Smooth muscle cell (in vitro differentiated cells): ENCODE measurements around the gene TPRA1. TPM values are rescaled to one million over a fixed set of nuclear protein-coding genes. Genes with fewer than 3 reads are reported as not detected.

Experiments
- DNase-seq: peaks from one replicate; lab custom pipeline; 2025; ENCODE audit not compliant: unreplicated experiment; lab: John Stamatoyannopoulos, UW
- H2AFZ ChIP-seq: fragments of 200-600 bp; sonication (generic); 2 replicates; pipeline ENCODE4 v1.6.0; 2016; ENCODE audit warnings: antibody characterized with exemption, low read depth, mild to moderate bottlenecking
- H3F3A ChIP-seq: fragments of 200-600 bp; sonication (generic); 2 replicates; pipeline ENCODE4 v1.6.0; 2017; ENCODE audit warnings: antibody characterized with exemption, low read depth
- H3K27ac ChIP-seq: fragments of 200-600 bp; sonication (generic); 2 replicates; pipeline ENCODE4 v1.5.1; 2016; ENCODE audit warnings: low read depth, mild to moderate bottlenecking
- H3K27me3 ChIP-seq: fragments of 200-600 bp; sonication (generic); 2 replicates; pipeline ENCODE4 v1.6.1; 2016; ENCODE audit warnings: low read depth, mild to moderate bottlenecking
- H3K36me3 ChIP-seq: fragments of 200-600 bp; sonication (generic); 2 replicates; pipeline ENCODE4 v1.5.1; 2016; ENCODE audit warnings: low read depth
- H3K4me1 ChIP-seq: fragments of 200-600 bp; sonication (generic); 2 replicates; pipeline ENCODE4 v1.5.1; 2016; ENCODE audit warnings: low read depth
- H3K4me2 ChIP-seq: fragments of 200-600 bp; sonication (generic); 2 replicates; pipeline ENCODE4 v1.6.0; 2016; ENCODE audit warnings: mild to moderate bottlenecking
- H3K4me3 ChIP-seq: fragments of 200-600 bp; sonication (generic); 2 replicates; pipeline ENCODE4 v1.5.1; 2016; ENCODE audit warnings: mild to moderate bottlenecking
- H3K79me2 ChIP-seq: fragments of 200-600 bp; sonication (generic); 2 replicates; pipeline ENCODE4 v1.6.0; 2016; ENCODE audit warnings: low read depth, mild to moderate bottlenecking
- H3K9ac ChIP-seq: fragments of 200-600 bp; sonication (generic); 2 replicates; pipeline ENCODE4 v1.6.0; 2016; ENCODE audit warnings: low read depth
- H3K9me3 ChIP-seq: fragments of 200-600 bp; sonication (generic); replicated peaks from 2 replicates; pipeline ENCODE4 v1.5.1; 2016; ENCODE audit warnings: low read depth
- H4K20me1 ChIP-seq: fragments of 200-600 bp; sonication (generic); 2 replicates; pipeline ENCODE4 v1.6.0; 2016; ENCODE audit warnings: low read depth
- CTCF ChIP-seq: fragments of 200-600 bp; sonication (generic); IDR thresholded peaks from 2 replicates; pipeline ENCODE4 v1.5.1; 2017; ENCODE audit warnings: borderline replicate concordance, mild to moderate bottlenecking, antibody characterized with exemption; ENCODE audit not compliant: insufficient read depth, poor library complexity, severe bottlenecking
- WGBS: methylation state at CpG from one replicate; pipeline ENCODE4 v1.1.7; 2016; ENCODE audit warnings: low lambda C conversion rate; 5-methylcytosine and 5-hydroxymethylcytosine counted together
- polyA plus RNA-seq: library from polyadenylated mRNA; unstranded; fragments of >200 nt; fragmentation: Nextera tagmentation; extraction: Ambion mirVana; gene quantifications from 2 replicates; pipeline ENCODE4 v1.2.1, GENCODE V29; 2016
- total RNA-seq: library from RNA; depleted of rRNA; stranded (reverse); fragments of >200 nt; gene quantifications from 2 replicates; pipeline ENCODE4 v1.2.3, GENCODE V29; 2014

The TPRA1 gene
- total and polyA plus RNA-seq, 2 experiments from 2014 or later = 25.9 to 43.5 TPM

GRCh38 chr3:127637971-127638370 is 47.4 kb upstream of the TPRA1 start:
- H3K9me3 ChIP-seq = no peaks in the 10 kb centered on the region
- H4K20me1 ChIP-seq = no peaks in the 10 kb centered on the region
- H3F3A ChIP-seq = no peaks in the 10 kb centered on the region
- H3K79me2 ChIP-seq = no peaks in the 10 kb centered on the region
- H3K4me3 ChIP-seq = no peak overlapping the region
- H2AFZ ChIP-seq = no peak overlapping the region
- H3K27ac ChIP-seq = no peak overlapping the region
- no peak overlapping the region for H3K4me2 ChIP-seq
- no peaks in the 10 kb centered on the region for H3K36me3 ChIP-seq
- TF ChIP-seq CTCF = no peak
- DNase-seq = no peak
- H3K9ac ChIP-seq = no peak overlapping the region
- no peaks in the 10 kb centered on the region for H3K4me1 ChIP-seq
- no peaks in the 10 kb centered on the region for H3K27me3 ChIP-seq

- H2AFZ ChIP-seq = no peak overlapping the region
- no peaks in the 10 kb centered on the region for H3K36me3 ChIP-seq
- no peaks in the 10 kb centered on the region for H4K20me1 ChIP-seq
- no peaks in the 10 kb centered on the region for H3K9me3 ChIP-seq
- H3K4me2 ChIP-seq = no peak overlapping the region
- H3K79me2 ChIP-seq = no peaks in the 10 kb centered on the region
- no peak overlapping the region for H3K27ac ChIP-seq
- DNase-seq = no peak
- H3K4me3 ChIP-seq = no peak overlapping the region
- H3F3A ChIP-seq = no peaks in the 10 kb centered on the region
- TF ChIP-seq CTCF = no peak
- no peaks in the 10 kb centered on the region for H3K4me1 ChIP-seq
- peaks cover under 1% of the 10 kb centered on the region for H3K27me3 ChIP-seq
- H3K9ac ChIP-seq = no peak overlapping the region
- 61% methylated on average over 3 of the region's 3 CpGs for WGBS
Measured at GRCh38 chr3:127637546-127637945, 47.0 kb upstream of the TPRA1 start.

- TF ChIP-seq CTCF = no peak
- no peaks in the 10 kb centered on the region for H3K79me2 ChIP-seq
- H3K36me3 ChIP-seq = no peaks in the 10 kb centered on the region
- H3K9ac ChIP-seq = no peak overlapping the region
- no peaks in the 10 kb centered on the region for H3K9me3 ChIP-seq
- H3K4me1 ChIP-seq = no peaks in the 10 kb centered on the region
- 75% methylated on average over 12 of the region's 12 CpGs for WGBS
- no peak overlapping the region for H3K4me3 ChIP-seq
- no peak overlapping the region for H3K27ac ChIP-seq
- no peaks in the 10 kb centered on the region for H4K20me1 ChIP-seq
- H2AFZ ChIP-seq = no peak overlapping the region
- H3K27me3 ChIP-seq = peaks cover 24% of the 10 kb centered on the region
- no peak overlapping the region for H3K4me2 ChIP-seq
- DNase-seq = no peak
- H3F3A ChIP-seq = no peaks in the 10 kb centered on the region
Measured at GRCh38 chr3:127634653-127635052, 44.1 kb upstream of the TPRA1 start.

- DNase-seq = no peak
- no peak for TF ChIP-seq CTCF
Measured at GRCh38 chr3:127632035-127632820, 41.7 kb upstream of the TPRA1 start.

More at GRCh38 chr3:127632035-127632820, 41.7 kb upstream of the TPRA1 start:
- Histone ChIP-seq H3K79me2 (no peaks in the 10 kb centered on the region), H4K20me1 (no peaks in the 10 kb centered on the region), H3K27ac (no peak overlapping the region), H3K36me3 (no peaks in the 10 kb centered on the region), H3K9me3 (no peaks in the 10 kb centered on the region), H3K4me2 (no peak overlapping the region), H2AFZ (no peak overlapping the region), H3F3A (no peaks in the 10 kb centered on the region), H3K9ac (no peak overlapping the region), H3K4me3 (no peak overlapping the region), H3K4me1 (no peaks in the 10 kb centered on the region), H3K27me3 (peaks cover 43% of the 10 kb centered on the region)
- WGBS = 80% methylated on average over 8 of the region's 8 CpGs
